ENCODE data around the gene PRKCE. TPM values are rescaled to one million over a fixed set of nuclear protein-coding genes. Genes with fewer than 3 reads are reported as not detected.
"Not testable (repeated sequence)": the region's sequence is repeated elsewhere in the genome, so short reads cannot be mapped to it uniquely, and the experiment has no call there.

PRKCE gene
- polyA plus RNA-seq, 1 donor = 8.7 TPM

- DNase-seq = no peak
Measured at GRCh38 chr2:45668509-45668908, 17.0 kb downstream of the PRKCE start.

- no peak for DNase-seq
Measured at GRCh38 chr2:45669032-45669486, 17.6 kb downstream of the PRKCE start.

- DNase-seq = no peak
Measured at GRCh38 chr2:45670646-45671045, 19.2 kb downstream of the PRKCE start.

GRCh38 chr2:45672138-45672537 lies 20.7 kb downstream of the PRKCE start:
- no peak for DNase-seq

- no peak for DNase-seq
Measured at GRCh38 chr2:45674035-45674816, 22.8 kb downstream of the PRKCE start.

GRCh38 chr2:45675263-45675812 lies 23.9 kb downstream of the PRKCE start:
- no peak for DNase-seq

GRCh38 chr2:45676088-45676487 lies 24.6 kb downstream of the PRKCE start:
- DNase-seq = no peak

- no peak for DNase-seq
Measured at GRCh38 chr2:45678791-45679348, 27.4 kb downstream of the PRKCE start.

- DNase-seq = no peak
Measured at GRCh38 chr2:45680351-45680967, 29.0 kb downstream of the PRKCE start.

GRCh38 chr2:45681675-45682074 lies 30.2 kb downstream of the PRKCE start:
- DNase-seq = no peak

GRCh38 chr2:45683292-45683691 lies 31.8 kb downstream of the PRKCE start:
- DNase-seq = no peak

- DNase-seq = no peak
Measured at GRCh38 chr2:45684756-45685155, 33.3 kb downstream of the PRKCE start.

GRCh38 chr2:45685260-45685659 lies 33.8 kb downstream of the PRKCE start:
- no peak for DNase-seq

GRCh38 chr2:45687964-45688363 lies 36.5 kb downstream of the PRKCE start:
- DNase-seq = no peak

GRCh38 chr2:45688479-45689298 lies 37.2 kb downstream of the PRKCE start:
- no peak for DNase-seq

- no peak for DNase-seq
Measured at GRCh38 chr2:45690231-45690630, 38.8 kb downstream of the PRKCE start.

GRCh38 chr2:45691171-45691999 lies 39.9 kb downstream of the PRKCE start:
- DNase-seq = no peak

- DNase-seq = no peak
Measured at GRCh38 chr2:45692566-45692965, 41.1 kb downstream of the PRKCE start.

GRCh38 chr2:45695480-45696007 lies 44.1 kb downstream of the PRKCE start:
- not testable (repeated sequence) for DNase-seq

GRCh38 chr2:45696708-45697107 lies 45.2 kb downstream of the PRKCE start:
- no peak for DNase-seq

GRCh38 chr2:45697190-45697589 lies 45.7 kb downstream of the PRKCE start:
- no peak for DNase-seq
